OCI-LY7 (cell line): Measurements from ENCODE around the gene CIB1. TPM values are rescaled to one million over a fixed set of nuclear protein-coding genes. Genes with fewer than 3 reads are reported as not detected.

Source experiments
- BruUV-seq: library from RNA; stranded (reverse); fragments of 400-500 nt; replicated peaks from 2 replicates; lab custom pipeline; 2021; lab: Mats Ljungman, UMichigan
- CTCF ChIA-PET: fragments of 300-600 bp; sonication (Branson Sonifier 250); formaldehyde crosslinking; loops from one replicate; lab custom pipeline; 2022; ENCODE audit warnings: antibody characterized with exemption; ENCODE audit not compliant: unreplicated experiment; lab: Charles Lee
- POLR2A ChIA-PET: fragments of 300-600 bp; sonication (Branson Sonifier 250); formaldehyde crosslinking; loops from one replicate; lab custom pipeline; 2022; ENCODE audit warnings: antibody characterized with exemption; lab: Charles Lee
- DNase-seq: peaks from one replicate; pipeline ENCODE4 v3.0.0-alpha.2; 2015; ENCODE audit warnings: low spot score
- H2AFZ ChIP-seq: fragments of 200-600 bp; sonication (generic), shearing (Covaris generic); 2 replicates; pipeline ENCODE4 v1.6.1; 2014; ENCODE audit warnings: mild to moderate bottlenecking, antibody characterized with exemption, low read length, moderate library complexity
- H3K27ac ChIP-seq: fragments of 200-600 bp; sonication (generic); 2 replicates; pipeline ENCODE4 v1.5.1; 2014; ENCODE audit warnings: mixed run types, low read depth, mild to moderate bottlenecking, moderate library complexity, low read length, inconsistent platforms; ENCODE audit not compliant: poor library complexity, severe bottlenecking
- H3K36me3 ChIP-seq: fragments of 200-600 bp; sonication (generic); 2 replicates; pipeline ENCODE4 v1.6.1; 2014; ENCODE audit warnings: mild to moderate bottlenecking, antibody characterized with exemption, low read length, moderate library complexity, mixed read lengths; ENCODE audit not compliant: insufficient read depth
- H3K4me1 ChIP-seq: fragments of 200-600 bp; sonication (generic); 2 replicates; pipeline ENCODE4 v1.5.1; 2014; ENCODE audit warnings: mild to moderate bottlenecking, low read length; ENCODE audit not compliant: insufficient read depth, poor library complexity, severe bottlenecking
- H3K4me2 ChIP-seq: fragments of 200-600 bp; sonication (generic); 2 replicates; pipeline ENCODE4 v1.6.1; 2014; ENCODE audit warnings: mild to moderate bottlenecking, low read length
- H3K4me3 ChIP-seq: fragments of 200-600 bp; sonication (generic); 2 replicates; pipeline ENCODE4 v1.5.1; 2014; ENCODE audit warnings: mild to moderate bottlenecking, low read depth, low read length; ENCODE audit not compliant: poor library complexity, severe bottlenecking
- H3K79me2 ChIP-seq: fragments of 200-600 bp; sonication (generic); 2 replicates; pipeline ENCODE4 v1.6.1; 2016; ENCODE audit warnings: low read depth, mild to moderate bottlenecking, low read length, moderate library complexity, mixed read lengths; ENCODE audit not compliant: insufficient read depth
- H3K9me2 ChIP-seq: fragments of 200-600 bp; sonication (generic); 2 replicates; pipeline ENCODE4 v1.6.1; 2016; ENCODE audit warnings: mild to moderate bottlenecking, low read length, mixed read lengths; ENCODE audit not compliant: insufficient read depth
- H3K9me3 ChIP-seq: fragments of 200-600 bp; sonication (generic); 2 replicates; pipeline ENCODE4 v1.6.1; 2014; ENCODE audit warnings: mild to moderate bottlenecking, mixed run types, low read length, mixed read lengths
- H4K20me1 ChIP-seq: fragments of 200-600 bp; sonication (generic); 2 replicates; pipeline ENCODE4 v1.6.1; 2014; ENCODE audit warnings: mild to moderate bottlenecking, antibody characterized with exemption, low read length, moderate library complexity, mixed read lengths; ENCODE audit not compliant: insufficient read depth
- EZH2phosphoT487 ChIP-seq: fragments of 200-600 bp; sonication (generic); IDR thresholded peaks from 2 replicates; pipeline ENCODE4 v1.6.1; 2018; ENCODE audit warnings: low read depth, borderline replicate concordance, mild to moderate bottlenecking, mixed run types, antibody characterized with exemption, low read length, moderate library complexity, mixed read lengths
- intact Hi-C: fragments of 100-400 bp; cut with micrococcal nuclease; formaldehyde crosslinking; loops from one replicate; pipeline ENCODE4 v1.10.0; 2022; ENCODE audit not compliant: unreplicated experiment
- total RNA-seq, 2 experiments: library from RNA; depleted of rRNA in 1 of 2; stranded (reverse); fragments of >200 nt in 1 of 2; shearing (Covaris generic) in 1 of 2; gene quantifications; 2 replicates each; pipeline ENCODE4 v1.2.3, GENCODE V29; 2014 to 2022
- TF ChIP-seq, protein P1 (sequence below): fragments of 200-600 bp; sonication (generic); conservative IDR thresholded peaks from 2 replicates; pipeline ENCODE4 v1.5.1; 2014; ENCODE audit warnings: mild to moderate bottlenecking, antibody characterized with exemption, low read length, moderate library complexity, mixed read lengths

CIB1 gene
- total RNA-seq, 2 experiments from 2014 or later: 52.8 to 54.5 TPM

GRCh38 chr15:90271459-90272166 lies 37.9 kb upstream of the CIB1 start:
- H4K20me1 ChIP-seq: peaks cover 12% of the 10 kb centered on the region
- peaks cover 26% of the 10 kb centered on the region for H3K4me1 ChIP-seq
- no TSS peak for BruUV-seq
- H3K9me3 ChIP-seq: no peaks in the 10 kb centered on the region
- no peaks in the 10 kb centered on the region for H3K9me2 ChIP-seq
- POLR2A ChIA-PET: interaction anchor here (0.7 to 1.3 kb wide), 2 partner anchors 9 to 38 kb away, joined by 3 to 4 read pairs; partner anchors contain the start of genes CIB1 and GDPGP1
- CTCF ChIA-PET: interaction anchor here (0.5 kb wide), 1 partner anchor 235 kb away, joined by 14 read pairs; no protein-coding TSS in a partner anchor
- H3K27ac ChIP-seq: no peak overlapping the region
- DNase-seq: no peak
- H3K4me3 ChIP-seq: no peak overlapping the region
- peaks cover 90% of the 10 kb centered on the region for H3K36me3 ChIP-seq
- H3K79me2 ChIP-seq: peaks cover 64% of the 10 kb centered on the region
- TF ChIP-seq, protein P1, sequence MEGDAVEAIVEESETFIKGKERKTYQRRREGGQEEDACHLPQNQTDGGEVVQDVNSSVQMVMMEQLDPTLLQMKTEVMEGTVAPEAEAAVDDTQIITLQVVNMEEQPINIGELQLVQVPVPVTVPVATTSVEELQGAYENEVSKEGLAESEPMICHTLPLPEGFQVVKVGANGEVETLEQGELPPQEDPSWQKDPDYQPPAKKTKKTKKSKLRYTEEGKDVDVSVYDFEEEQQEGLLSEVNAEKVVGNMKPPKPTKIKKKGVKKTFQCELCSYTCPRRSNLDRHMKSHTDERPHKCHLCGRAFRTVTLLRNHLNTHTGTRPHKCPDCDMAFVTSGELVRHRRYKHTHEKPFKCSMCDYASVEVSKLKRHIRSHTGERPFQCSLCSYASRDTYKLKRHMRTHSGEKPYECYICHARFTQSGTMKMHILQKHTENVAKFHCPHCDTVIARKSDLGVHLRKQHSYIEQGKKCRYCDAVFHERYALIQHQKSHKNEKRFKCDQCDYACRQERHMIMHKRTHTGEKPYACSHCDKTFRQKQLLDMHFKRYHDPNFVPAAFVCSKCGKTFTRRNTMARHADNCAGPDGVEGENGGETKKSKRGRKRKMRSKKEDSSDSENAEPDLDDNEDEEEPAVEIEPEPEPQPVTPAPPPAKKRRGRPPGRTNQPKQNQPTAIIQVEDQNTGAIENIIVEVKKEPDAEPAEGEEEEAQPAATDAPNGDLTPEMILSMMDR: no peak
- TF ChIP-seq EZH2phosphoT487: no peak
- H3K4me2 ChIP-seq: no peak overlapping the region
- no peak overlapping the region for H2AFZ ChIP-seq
- intact Hi-C loops: no loop called here

DNA sequence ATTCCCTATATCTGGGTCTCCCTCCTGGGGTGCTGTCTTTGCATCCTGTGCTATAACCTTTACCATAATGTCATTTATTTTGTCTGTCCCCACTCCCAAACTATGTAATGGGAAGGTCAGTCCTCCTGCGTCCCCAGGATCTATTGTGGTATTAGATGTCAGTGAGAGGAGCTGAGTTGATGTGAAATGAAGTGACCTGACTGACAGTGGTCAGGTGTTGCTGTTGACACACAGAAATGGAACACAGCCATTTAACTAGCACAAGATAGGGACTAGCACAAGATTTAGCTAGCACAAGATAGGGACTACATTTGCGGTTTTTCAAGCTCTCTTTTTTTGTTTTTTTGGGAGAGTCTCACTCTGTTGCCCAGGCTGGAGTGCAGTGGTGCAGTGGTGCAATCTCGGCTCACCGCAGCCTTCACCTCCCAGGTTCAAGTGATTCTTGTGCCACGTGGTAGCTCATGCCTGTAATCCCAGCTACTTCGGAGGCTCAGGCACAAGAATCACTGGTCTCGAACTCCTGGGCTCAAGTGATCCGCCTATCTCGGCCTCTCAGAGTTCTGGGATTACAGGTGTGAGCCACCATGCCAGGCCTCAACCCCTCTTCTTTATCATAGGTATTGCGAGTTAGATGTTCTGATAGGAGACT lies 36.9 kb upstream of the CIB1 start:
- no peak overlapping the region; the same call in 1 of the 2 replicates for H3K4me2 ChIP-seq
- no peaks in the 10 kb centered on the region for H3K9me2 ChIP-seq
- H4K20me1 ChIP-seq: peaks cover 14% of the 10 kb centered on the region
- no peaks in the 10 kb centered on the region for H3K9me3 ChIP-seq
- peaks cover 71% of the 10 kb centered on the region for H3K79me2 ChIP-seq
- BruUV-seq: no TSS peak
- POLR2A ChIA-PET: interaction anchor here (0.7 to 1.3 kb wide), 2 partner anchors 10 to 37 kb away, joined by 3 to 4 read pairs; partner anchors contain the start of genes CIB1 and GDPGP1
- H3K27ac ChIP-seq: no peak overlapping the region
- CTCF ChIA-PET: no interaction called here
- TF ChIP-seq, protein P1: no peak
- TF ChIP-seq EZH2phosphoT487: no peak
- peaks cover 83% of the 10 kb centered on the region for H3K36me3 ChIP-seq
- H3K4me3 ChIP-seq: no peak overlapping the region
- intact Hi-C loops: no loop called here
- no peak overlapping the region for H2AFZ ChIP-seq
- H3K4me1 ChIP-seq: peaks cover 26% of the 10 kb centered on the region
- no peak for DNase-seq
